OCI-LY3 (cell line): Measurements from ENCODE around the gene BEX3.

Experiments
- H2AFZ ChIP-seq: fragments of 200-600, 300-600 bp; shearing (Covaris generic); 2 replicates; pipeline ENCODE4 v1.6.0; 2014; ENCODE audit warnings: antibody characterized with exemption, low read depth, low read length
- H3K27ac ChIP-seq: fragments of 200-600, 300-600 bp; sonication (generic); 2 replicates; pipeline ENCODE4 v1.5.1; 2014; ENCODE audit warnings: mild to moderate bottlenecking, low read length, moderate library complexity, mixed read lengths
- H3K27me3 ChIP-seq: fragments of 200-600, 300-600 bp; sonication (generic); 2 replicates; pipeline ENCODE4 v1.6.1; 2014; ENCODE audit warnings: low read depth, low read length, mixed read lengths
- H3K36me3 ChIP-seq: fragments of 200-600, 300-600 bp; sonication (generic); replicated peaks from 2 replicates; pipeline ENCODE3; 2014; ENCODE audit warnings: low read depth, low read length, mixed read lengths
- H3K4me1 ChIP-seq: fragments of 300-600, 200-600 bp; sonication (generic); 2 replicates; pipeline ENCODE4 v1.6.1; 2014; ENCODE audit warnings: low read length, mixed read lengths
- H3K4me2 ChIP-seq: fragments of 200-600, 300-600 bp; sonication (generic); 2 replicates; pipeline ENCODE4 v1.6.1; 2014; ENCODE audit warnings: low read length, mixed read lengths
- H3K4me3 ChIP-seq: fragments of 300-600, 200-600 bp; sonication (generic); 2 replicates; pipeline ENCODE4 v1.5.1; 2014; ENCODE audit warnings: antibody characterized with exemption, mild to moderate bottlenecking, low read length, moderate library complexity
- H3K79me2 ChIP-seq: fragments of 300-600, 200-600 bp; shearing (Covaris generic); 2 replicates; pipeline ENCODE4 v1.6.1; 2014; ENCODE audit warnings: mild to moderate bottlenecking, low read length, mixed read lengths
- H3K9ac ChIP-seq: fragments of 300-600, 200-600 bp; shearing (Covaris generic); 2 replicates; pipeline ENCODE4 v1.6.0; 2014; ENCODE audit warnings: mild to moderate bottlenecking, low read length, moderate library complexity
- H3K9me3 ChIP-seq: fragments of 200-600, 300-600 bp; shearing (Covaris generic); 2 replicates; pipeline ENCODE4 v1.6.1; 2014; ENCODE audit warnings: low read length, mixed read lengths; ENCODE audit not compliant: insufficient read depth
- H4K20me1 ChIP-seq: fragments of 200-600, 300-600 bp; sonication (generic); 2 replicates; pipeline ENCODE4 v1.6.1; 2016; ENCODE audit warnings: low read length, mixed read lengths; ENCODE audit not compliant: insufficient read depth
- EZH2phosphoT487 ChIP-seq: fragments of 200-600 bp; shearing (Covaris generic); IDR thresholded peaks from 2 replicates; pipeline ENCODE4 v1.6.1; 2018; ENCODE audit warnings: antibody characterized with exemption, mixed run types, low read depth
- TF ChIP-seq, protein P1 (sequence below): fragments of 200-600, 300-600 bp; sonication (generic); IDR thresholded peaks from 2 replicates; pipeline ENCODE4 v1.5.1; 2014; ENCODE audit warnings: antibody characterized with exemption, low read length, low read depth

BEX3 gene

DNA sequence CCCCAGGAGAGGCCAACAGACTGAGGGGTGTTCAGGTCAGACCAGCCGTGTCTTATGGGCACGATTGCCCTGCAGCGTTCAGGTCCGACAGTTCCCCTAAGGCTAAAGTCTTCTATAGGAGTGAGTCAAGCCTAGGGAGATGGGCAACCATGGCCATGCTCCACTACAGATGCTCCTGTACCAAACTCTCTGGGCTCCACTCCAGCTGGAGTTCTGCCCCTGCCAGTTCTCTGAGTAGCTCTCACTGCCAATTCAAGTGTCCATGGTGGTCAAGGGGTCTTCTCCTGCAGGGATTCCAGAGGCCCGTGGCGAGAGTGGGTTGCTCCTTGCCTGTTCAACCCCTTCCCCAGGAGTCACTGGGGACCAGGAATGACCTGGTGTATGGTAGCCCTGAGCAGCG, 38.2 kb downstream of the BEX3 start:
- Histone ChIP-seq H3K27ac (no peak overlapping the region), H3K4me2 (no peak overlapping the region)
- no peak for TF ChIP-seq EZH2phosphoT487
- TF ChIP-seq, protein P1, sequence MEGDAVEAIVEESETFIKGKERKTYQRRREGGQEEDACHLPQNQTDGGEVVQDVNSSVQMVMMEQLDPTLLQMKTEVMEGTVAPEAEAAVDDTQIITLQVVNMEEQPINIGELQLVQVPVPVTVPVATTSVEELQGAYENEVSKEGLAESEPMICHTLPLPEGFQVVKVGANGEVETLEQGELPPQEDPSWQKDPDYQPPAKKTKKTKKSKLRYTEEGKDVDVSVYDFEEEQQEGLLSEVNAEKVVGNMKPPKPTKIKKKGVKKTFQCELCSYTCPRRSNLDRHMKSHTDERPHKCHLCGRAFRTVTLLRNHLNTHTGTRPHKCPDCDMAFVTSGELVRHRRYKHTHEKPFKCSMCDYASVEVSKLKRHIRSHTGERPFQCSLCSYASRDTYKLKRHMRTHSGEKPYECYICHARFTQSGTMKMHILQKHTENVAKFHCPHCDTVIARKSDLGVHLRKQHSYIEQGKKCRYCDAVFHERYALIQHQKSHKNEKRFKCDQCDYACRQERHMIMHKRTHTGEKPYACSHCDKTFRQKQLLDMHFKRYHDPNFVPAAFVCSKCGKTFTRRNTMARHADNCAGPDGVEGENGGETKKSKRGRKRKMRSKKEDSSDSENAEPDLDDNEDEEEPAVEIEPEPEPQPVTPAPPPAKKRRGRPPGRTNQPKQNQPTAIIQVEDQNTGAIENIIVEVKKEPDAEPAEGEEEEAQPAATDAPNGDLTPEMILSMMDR, result no peak

DNA sequence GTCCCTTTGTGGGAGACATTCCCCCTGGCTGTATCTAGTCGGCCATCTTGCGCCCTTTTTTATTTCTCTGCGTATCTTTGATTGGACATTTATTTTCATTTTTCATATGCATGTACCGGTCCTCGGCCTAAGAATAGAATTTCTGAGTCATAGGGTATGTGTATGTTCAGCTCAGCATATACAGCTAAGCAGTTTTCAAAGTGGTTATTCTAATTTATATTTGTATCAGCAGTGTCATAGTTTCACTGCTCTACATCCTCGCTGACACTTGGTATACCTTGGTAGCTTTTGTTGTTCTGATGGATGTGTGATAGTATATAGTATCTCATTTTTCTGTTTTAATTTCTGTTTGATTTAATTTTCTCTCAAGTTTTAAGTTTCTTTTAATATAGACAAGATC, 38.7 kb downstream of the BEX3 start:
- Histone ChIP-seq H3K4me2 (no peak overlapping the region), H3K9ac (no peak overlapping the region), H3K4me1 (no peaks in the 10 kb centered on the region), H3K79me2 (no peaks in the 10 kb centered on the region), H3K27ac (no peak overlapping the region), H3K4me3 (no peak overlapping the region), H2AFZ (no peak overlapping the region), H3K9me3 (no peaks in the 10 kb centered on the region), H4K20me1 (no peaks in the 10 kb centered on the region), H3K27me3 (no peaks in the 10 kb centered on the region), H3K36me3 (no peaks in the 10 kb centered on the region)
- no peak for TF ChIP-seq EZH2phosphoT487
- TF ChIP-seq, protein P1, result no peak

More for the DNA sequence above, 38.2 kb downstream of the BEX3 start:
- Histone ChIP-seq H3K4me1 (no peaks in the 10 kb centered on the region), H3K4me3 (no peak overlapping the region), H3K27me3 (no peaks in the 10 kb centered on the region), H2AFZ (no peak overlapping the region), H3K36me3 (no peaks in the 10 kb centered on the region), H3K9me3 (no peaks in the 10 kb centered on the region), H4K20me1 (no peaks in the 10 kb centered on the region), H3K9ac (no peak overlapping the region), H3K79me2 (no peaks in the 10 kb centered on the region)

GRCh38 chrX:103415528-103415927, 39.2 kb downstream of the BEX3 start:
- H3K4me3 ChIP-seq, result no peak overlapping the region
- no peaks in the 10 kb centered on the region for H3K36me3 ChIP-seq
- H3K9ac ChIP-seq, result no peak overlapping the region
- H4K20me1 ChIP-seq, result no peaks in the 10 kb centered on the region
- no peaks in the 10 kb centered on the region for H3K79me2 ChIP-seq
- no peak overlapping the region for H3K4me2 ChIP-seq
- no peaks in the 10 kb centered on the region for H3K9me3 ChIP-seq
- no peaks in the 10 kb centered on the region for H3K4me1 ChIP-seq
- no peak overlapping the region for H3K27ac ChIP-seq
- no peak for TF ChIP-seq EZH2phosphoT487
- TF ChIP-seq, protein P1, result no peak
- H2AFZ ChIP-seq, result no peak overlapping the region
- H3K27me3 ChIP-seq, result no peaks in the 10 kb centered on the region

- Histone ChIP-seq H4K20me1 (no peaks in the 10 kb centered on the region), H3K79me2 (no peaks in the 10 kb centered on the region), H3K36me3 (no peaks in the 10 kb centered on the region), H3K4me2 (no peak overlapping the region), H3K4me3 (no peak overlapping the region), H3K9ac (no peak overlapping the region), H3K9me3 (no peaks in the 10 kb centered on the region), H3K27me3 (no peaks in the 10 kb centered on the region), H3K4me1 (no peaks in the 10 kb centered on the region), H3K27ac (no peak overlapping the region), H2AFZ (no peak overlapping the region)
- TF ChIP-seq, protein P1, result no peak
- TF ChIP-seq EZH2phosphoT487, result no peak
Observed at GRCh38 chrX:103417370-103417769, 41.0 kb downstream of the BEX3 start.
